HL-60 (cell line): Measurements from ENCODE around the gene GOSR2.

Experiments used
- POLR2AphosphoS5 ChIP-seq: IDR thresholded peaks from 2 replicates; pipeline ENCODE4 v1.6.1; 2012; ENCODE audit warnings: low read depth
- SPI1 ChIP-seq: IDR thresholded peaks from 2 replicates; pipeline ENCODE4 v1.6.1; 2012; ENCODE audit warnings: low read depth, mild to moderate bottlenecking, borderline replicate concordance
- TF ChIP-seq, protein P1 (sequence below): IDR thresholded peaks from one replicate; pipeline ENCODE4 v1.5.1; 2011; ENCODE audit warnings: low read length, control low read depth, inconsistent platforms; ENCODE audit not compliant: insufficient read depth
- TF ChIP-seq, protein P2 (sequence below): IDR thresholded peaks from 2 replicates; pipeline ENCODE4 v1.6.1; 2012; ENCODE audit warnings: low read depth; ENCODE audit not compliant: insufficient replicate concordance

DNA sequence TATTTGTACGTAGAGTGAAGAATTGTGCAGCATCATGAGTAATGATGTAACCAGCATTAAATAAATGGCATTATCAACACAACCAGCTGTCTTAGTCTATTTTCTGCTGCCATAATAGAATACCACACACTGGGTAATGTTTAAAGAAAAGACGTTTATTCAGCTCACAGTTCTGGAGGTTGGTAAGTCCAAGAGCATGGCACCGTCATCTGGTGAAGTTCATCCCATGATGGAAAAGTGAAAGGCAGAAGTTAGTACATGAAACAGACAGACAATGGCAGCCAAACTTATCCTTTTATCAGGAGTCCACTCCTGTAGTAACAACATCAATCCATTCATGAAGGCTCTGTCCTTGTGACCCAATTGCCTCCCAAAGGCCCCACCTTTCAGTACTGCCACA, 6.3 kb upstream of the GOSR2 start:
- TF ChIP-seq, protein P1, sequence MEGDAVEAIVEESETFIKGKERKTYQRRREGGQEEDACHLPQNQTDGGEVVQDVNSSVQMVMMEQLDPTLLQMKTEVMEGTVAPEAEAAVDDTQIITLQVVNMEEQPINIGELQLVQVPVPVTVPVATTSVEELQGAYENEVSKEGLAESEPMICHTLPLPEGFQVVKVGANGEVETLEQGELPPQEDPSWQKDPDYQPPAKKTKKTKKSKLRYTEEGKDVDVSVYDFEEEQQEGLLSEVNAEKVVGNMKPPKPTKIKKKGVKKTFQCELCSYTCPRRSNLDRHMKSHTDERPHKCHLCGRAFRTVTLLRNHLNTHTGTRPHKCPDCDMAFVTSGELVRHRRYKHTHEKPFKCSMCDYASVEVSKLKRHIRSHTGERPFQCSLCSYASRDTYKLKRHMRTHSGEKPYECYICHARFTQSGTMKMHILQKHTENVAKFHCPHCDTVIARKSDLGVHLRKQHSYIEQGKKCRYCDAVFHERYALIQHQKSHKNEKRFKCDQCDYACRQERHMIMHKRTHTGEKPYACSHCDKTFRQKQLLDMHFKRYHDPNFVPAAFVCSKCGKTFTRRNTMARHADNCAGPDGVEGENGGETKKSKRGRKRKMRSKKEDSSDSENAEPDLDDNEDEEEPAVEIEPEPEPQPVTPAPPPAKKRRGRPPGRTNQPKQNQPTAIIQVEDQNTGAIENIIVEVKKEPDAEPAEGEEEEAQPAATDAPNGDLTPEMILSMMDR, result no peak
- TF ChIP-seq, protein P2, sequence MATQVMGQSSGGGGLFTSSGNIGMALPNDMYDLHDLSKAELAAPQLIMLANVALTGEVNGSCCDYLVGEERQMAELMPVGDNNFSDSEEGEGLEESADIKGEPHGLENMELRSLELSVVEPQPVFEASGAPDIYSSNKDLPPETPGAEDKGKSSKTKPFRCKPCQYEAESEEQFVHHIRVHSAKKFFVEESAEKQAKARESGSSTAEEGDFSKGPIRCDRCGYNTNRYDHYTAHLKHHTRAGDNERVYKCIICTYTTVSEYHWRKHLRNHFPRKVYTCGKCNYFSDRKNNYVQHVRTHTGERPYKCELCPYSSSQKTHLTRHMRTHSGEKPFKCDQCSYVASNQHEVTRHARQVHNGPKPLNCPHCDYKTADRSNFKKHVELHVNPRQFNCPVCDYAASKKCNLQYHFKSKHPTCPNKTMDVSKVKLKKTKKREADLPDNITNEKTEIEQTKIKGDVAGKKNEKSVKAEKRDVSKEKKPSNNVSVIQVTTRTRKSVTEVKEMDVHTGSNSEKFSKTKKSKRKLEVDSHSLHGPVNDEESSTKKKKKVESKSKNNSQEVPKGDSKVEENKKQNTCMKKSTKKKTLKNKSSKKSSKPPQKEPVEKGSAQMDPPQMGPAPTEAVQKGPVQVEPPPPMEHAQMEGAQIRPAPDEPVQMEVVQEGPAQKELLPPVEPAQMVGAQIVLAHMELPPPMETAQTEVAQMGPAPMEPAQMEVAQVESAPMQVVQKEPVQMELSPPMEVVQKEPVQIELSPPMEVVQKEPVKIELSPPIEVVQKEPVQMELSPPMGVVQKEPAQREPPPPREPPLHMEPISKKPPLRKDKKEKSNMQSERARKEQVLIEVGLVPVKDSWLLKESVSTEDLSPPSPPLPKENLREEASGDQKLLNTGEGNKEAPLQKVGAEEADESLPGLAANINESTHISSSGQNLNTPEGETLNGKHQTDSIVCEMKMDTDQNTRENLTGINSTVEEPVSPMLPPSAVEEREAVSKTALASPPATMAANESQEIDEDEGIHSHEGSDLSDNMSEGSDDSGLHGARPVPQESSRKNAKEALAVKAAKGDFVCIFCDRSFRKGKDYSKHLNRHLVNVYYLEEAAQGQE, result no peak
- no peak for TF ChIP-seq POLR2AphosphoS5
- TF ChIP-seq SPI1, result no peak
